Ishikawa (cell line): Measurements from ENCODE around the gene BICDL1.

Source experiments
- CEBPB ChIP-seq: IDR thresholded peaks from 2 replicates; pipeline ENCODE4 v1.6.1; 2012
- CREB1 ChIP-seq: IDR thresholded peaks from 2 replicates; pipeline ENCODE4 v1.6.1; 2012; ENCODE audit warnings: low read depth
- EGR1 ChIP-seq: IDR thresholded peaks from 2 replicates; pipeline ENCODE4 v1.6.1; 2012
- EP300 ChIP-seq: IDR thresholded peaks from 2 replicates; pipeline ENCODE4 v1.6.1; 2012; ENCODE audit warnings: borderline replicate concordance
- FOXM1 ChIP-seq: IDR thresholded peaks from 2 replicates; pipeline ENCODE4 v1.6.1; 2012; ENCODE audit warnings: low read depth, borderline replicate concordance
- MAX ChIP-seq: IDR thresholded peaks from 2 replicates; pipeline ENCODE4 v1.6.1; 2012
- NFIC ChIP-seq: IDR thresholded peaks from 2 replicates; pipeline ENCODE4 v1.6.1; 2012
- RAD21 ChIP-seq: IDR thresholded peaks from 2 replicates; pipeline ENCODE4 v1.6.1; 2012; ENCODE audit warnings: low read depth
- REST ChIP-seq: IDR thresholded peaks from 2 replicates; pipeline ENCODE4 v1.6.1; 2012; ENCODE audit warnings: low read depth, mild to moderate bottlenecking
- TAF1 ChIP-seq: IDR thresholded peaks from 2 replicates; pipeline ENCODE4 v1.6.1; 2012; ENCODE audit warnings: low read depth, mild to moderate bottlenecking
- TCF12 ChIP-seq: IDR thresholded peaks from 2 replicates; pipeline ENCODE4 v1.6.1; 2012; ENCODE audit warnings: low read depth
- USF1 ChIP-seq: IDR thresholded peaks from 2 replicates; pipeline ENCODE4 v1.6.1; 2012
- YY1 ChIP-seq: IDR thresholded peaks from 2 replicates; pipeline ENCODE4 v1.6.1; 2012; ENCODE audit warnings: low read depth
- ZBTB7A ChIP-seq: IDR thresholded peaks from 2 replicates; pipeline ENCODE4 v1.6.1; 2012; ENCODE audit warnings: low read depth

- TF ChIP-seq USF1 = no peak
- no peak for TF ChIP-seq CEBPB
- no peak for TF ChIP-seq TAF1
- TF ChIP-seq YY1 = no peak
- no peak for TF ChIP-seq EP300
- TF ChIP-seq NFIC = no peak
- no peak for TF ChIP-seq EGR1
- TF ChIP-seq REST = no peak
- TF ChIP-seq FOXM1 = no peak
- TF ChIP-seq CREB1 = no peak
- no peak for TF ChIP-seq TCF12
- TF ChIP-seq ZBTB7A = no peak
- TF ChIP-seq RAD21 = no peak
- TF ChIP-seq MAX = no peak
Measured at GRCh38 chr12:120049426-120049825, 60.4 kb downstream of the BICDL1 start.
